Activated CD4-positive, alpha-beta T cell treated with anti-CD3 and anti-CD28 coated beads for 36 hours (primary cell): Measurements from ENCODE around the gene PLEKHS1. TPM values are rescaled to one million over a fixed set of nuclear protein-coding genes. Genes with fewer than 3 reads are reported as not detected.

Experiments
- microRNA-seq: library from miRNA; unstranded; fragments of <30 nt; microRNA quantifications from one replicate; pipeline ENCODE4 v1.2.0, GENCODE V29; 2021; ENCODE audit warnings: borderline replicate concordance
- total RNA-seq, 2 experiments: library from RNA; stranded (reverse); gene quantifications; one replicate each; pipeline ENCODE4 v1.2.3, GENCODE V29; 2021

Gene PLEKHS1
- total RNA-seq, 2 experiments from 2014 or later, result 0.07 to 0.09 TPM

Small RNA genes lying within 50 kb of the gene (microRNA-seq; reads per million reads assigned to microRNA genes)
- gene MIR4483, result not detected

Other genes starting within 250 kb of the PLEKHS1 start
- gene HABP2, start 198.6 kb upstream of the PLEKHS1 start, total RNA-seq, result not detected
- not detected for gene NRAP, start 87.6 kb upstream of the PLEKHS1 start, total RNA-seq
- gene CASP7, start 71.8 kb upstream of the PLEKHS1 start, total RNA-seq, result 10 to 100 TPM; 14.6 to 16.4 TPM
- 10 to 100 TPM; 12.5 to 14.4 TPM for gene DCLRE1A, start 102.4 kb downstream of the PLEKHS1 start, total RNA-seq
- gene NHLRC2, start 103.0 kb downstream of the PLEKHS1 start, total RNA-seq, result 10 to 100 TPM; 20.1 to 22.3 TPM